K562 (cell line): Measurements from ENCODE around the gene RNASE4. TPM values are rescaled to one million over a fixed set of nuclear protein-coding genes. Genes with fewer than 3 reads are reported as not detected.

Experiments
- ATAC-seq: fragments of 200-7000 bp; cut with Tn5 transposase; 3 replicates; pipeline ENCODE4 v1.9.1; 2020; ENCODE audit warnings: moderate library complexity
- BruUV-seq: library from RNA; stranded (reverse); fragments of 400-500 nt; replicated peaks from 2 replicates; lab custom pipeline; 2021; lab: Mats Ljungman, UMichigan
- CTCF ChIA-PET: fragments of 300-600 bp; formaldehyde crosslinking; extraction: SDS; loops from one replicate; lab custom pipeline; 2021; ENCODE audit warnings: low intra/inter-chr PET ratio; lab: Yijun Ruan, JAX
- POLR2A ChIA-PET: fragments of 300-600, 350-650 bp; sonication (Branson Sonifier 250); formaldehyde crosslinking; extraction: SDS; loops from one replicate; lab custom pipeline; 2021; ENCODE audit warnings: antibody characterized with exemption, inconsistent platforms; lab: Yijun Ruan, JAX
- DNase-seq, 4 experiments: peaks; one replicate each; pipeline versions ENCODE4 v3.0.0 to v3.0.0-alpha.2; 2011 to 2018; ENCODE audit warnings: low spot score in 3 of 4, mixed read lengths in 3 of 4; ENCODE audit errors: extremely low read depth in 1 of 4
- FAIRE-seq: peaks from 2 replicates; lab custom pipeline; 2011; peaks lifted over from hg19 to GRCh38; lab: Jason Lieb, UNC
- H2AFZ ChIP-seq: 2 replicates; pipeline ENCODE4 v1.6.0; 2011; ENCODE audit warnings: low read depth, low read length, control low read depth, inconsistent platforms
- H3K27ac ChIP-seq: fragments of 200-600 bp; 3 replicates; pipeline ENCODE4 v1.8.0; 2011; ENCODE audit warnings: low read depth, mild to moderate bottlenecking, control low read depth, inconsistent platforms, low read length, moderate library complexity, mixed read lengths; ENCODE audit errors: extremely low read depth
- H3K27me3 ChIP-seq, 2 experiments: fragments of 300-600 bp in 1 of 2; 2 replicates in 1 of 2; 3 replicates in 1 of 2; pipeline versions ENCODE4 v1.6.0 to v1.8.0; 2011; ENCODE audit warnings: inconsistent platforms in 2 of 2, low read length in 2 of 2, mild to moderate bottlenecking in 1 of 2, mixed read lengths in 1 of 2, moderate library complexity in 1 of 2; ENCODE audit not compliant: control insufficient read depth in 2 of 2, insufficient read depth in 2 of 2
- H3K36me3 ChIP-seq: fragments of 300-600 bp; 3 replicates; pipeline ENCODE4 v1.8.0; 2011; ENCODE audit warnings: mild to moderate bottlenecking, low read length, inconsistent platforms; ENCODE audit not compliant: control insufficient read depth, insufficient read depth
- H3K4me1 ChIP-seq, 2 experiments: fragments of 200-600 bp in 1 of 2; replicated peaks in 1 of 2; 2 replicates in 1 of 2; 3 replicates in 1 of 2; pipeline versions ENCODE4 v1.5.1 to v1.8.0; 2011; ENCODE audit warnings: inconsistent platforms in 2 of 2, low read length in 2 of 2, mild to moderate bottlenecking in 1 of 2, mixed read lengths in 1 of 2, moderate library complexity in 1 of 2; ENCODE audit not compliant: control insufficient read depth in 2 of 2, insufficient read depth in 2 of 2
- H3K4me2 ChIP-seq: 2 replicates; pipeline ENCODE4 v1.6.1; 2011; ENCODE audit warnings: low read length, control low read depth, inconsistent platforms, mixed read lengths; ENCODE audit not compliant: insufficient read depth
- H3K4me3 ChIP-seq: fragments of 200-600 bp; sonication (generic), shearing (Covaris generic); 2 replicates; pipeline ENCODE4 v1.5.1; 2016; ENCODE audit warnings: control low read depth, inconsistent platforms
- H3K79me2 ChIP-seq: fragments of 200-600 bp; 3 replicates; pipeline ENCODE4 v1.8.0; 2011; ENCODE audit warnings: low read length, inconsistent platforms; ENCODE audit not compliant: control insufficient read depth, insufficient read depth
- H3K9ac ChIP-seq, 2 experiments: 2 replicates each; pipeline versions ENCODE4 v1.6.0 to v1.6.1; 2011; ENCODE audit warnings: low read depth in 2 of 2, low read length in 2 of 2, control low read depth in 1 of 2, inconsistent platforms in 1 of 2, mild to moderate bottlenecking in 1 of 2, mixed read lengths in 1 of 2; ENCODE audit not compliant: insufficient read depth in 1 of 2
- H3K9me1 ChIP-seq: one replicate; pipeline ENCODE4 v1.6.0; 2011; ENCODE audit warnings: inconsistent platforms, mild to moderate bottlenecking, low read length, moderate library complexity; ENCODE audit not compliant: control insufficient read depth, insufficient read depth
- H3K9me3 ChIP-seq: replicated peaks from 2 replicates; pipeline ENCODE4 v1.5.1; 2011; ENCODE audit warnings: low read depth, low read length, inconsistent platforms; ENCODE audit not compliant: control insufficient read depth, insufficient read depth
- H4K20me1 ChIP-seq: replicated peaks from 2 replicates; pipeline ENCODE4 v1.6.1; 2011; ENCODE audit warnings: low read length, inconsistent platforms, mixed read lengths; ENCODE audit not compliant: control insufficient read depth, insufficient read depth
- JUN ChIP-seq, 2 experiments: sonication (generic) in 1 of 2; formaldehyde crosslinking in 1 of 2; IDR thresholded peaks; 2 replicates each; pipeline versions ENCODE4 v1.6.1 to v1.8.0; 2012 to 2022; ENCODE audit warnings: borderline replicate concordance in 2 of 2, mild to moderate bottlenecking in 2 of 2, improper control_type of control experiment in 1 of 2, low read depth in 1 of 2, low read length in 1 of 2, missing genetic modification reagents in 1 of 2
- MCM5 ChIP-seq: fragments of 450-650 bp; IDR thresholded peaks from 2 replicates; pipeline ENCODE4 v1.6.1; 2016; ENCODE audit warnings: low read depth
- MEIS2 ChIP-seq: fragments of 450-650 bp; IDR thresholded peaks from 2 replicates; pipeline ENCODE4 v1.6.1; 2014; ENCODE audit warnings: mild to moderate bottlenecking; ENCODE audit not compliant: partially characterized antibody
- NFYB ChIP-seq: IDR thresholded peaks from 2 replicates; pipeline ENCODE4 v1.6.1; 2011; ENCODE audit warnings: mild to moderate bottlenecking, moderate library complexity; ENCODE audit not compliant: insufficient read length; ENCODE audit errors: extremely low read depth
- PKNOX1 ChIP-seq: fragments of 450-650 bp; IDR thresholded peaks from 2 replicates; pipeline ENCODE4 v1.6.1; 2016
- WGBS: fragments of 100-300 bp; shearing (Covaris generic); methylation state at CpG from one replicate; pipeline ENCODE4 v1.1.6; 2016; ENCODE audit warnings: low coverage, mixed read lengths; ENCODE audit not compliant: insufficient coverage; ENCODE audit errors: missing lambda C conversion rate; 5-methylcytosine and 5-hydroxymethylcytosine counted together
- in situ Hi-C: fragments of 300-500 bp; cut with MboI; formaldehyde crosslinking; loops from 4 replicates; pipeline ENCODE4 v1.15.0; 2018; ENCODE audit warnings: inconsistent platforms, mixed read lengths
- intact Hi-C: fragments of 100-400 bp; cut with micrococcal nuclease; formaldehyde crosslinking; loops from 2 replicates; pipeline ENCODE4 v1.14.2; 2022
- polyA plus RNA-seq, 8 experiments: library from polyadenylated mRNA; depleted of rRNA in 4 of 8; stranded (reverse) in 5 of 8; unstranded in 3 of 8; fragments of >200 nt; fragmentation: Nextera tagmentation in 2 of 8; fragmentation: Illumina TruSeq in 1 of 8; extraction: Ambion mirVana in 2 of 8; extraction: Trizol in 1 of 8; gene quantifications; 2 replicates each; pipeline versions ENCODE4 v1.2.1 to v1.2.3, GENCODE V29; 2011 to 2014; ENCODE audit warnings: inconsistent platforms in 1 of 8, missing spikeins in 1 of 8
- total RNA-seq, 7 experiments: library from RNA; depleted of rRNA in 6 of 7; stranded (reverse); fragments of >200 nt in 6 of 7; fragmentation: Illumina TruSeq in 2 of 7; extraction: Trizol in 2 of 7; gene quantifications; 2 replicates each; pipeline versions ENCODE4 v1.2.1 to v1.2.3, GENCODE V29; 2011 to 2021; ENCODE audit warnings: low replicate concordance in 1 of 7

RNASE4 gene
- total and polyA plus RNA-seq, 9 of the 15 experiments (the other 6 are each of a cell fraction or from before 2014, with no cell fraction given) = 0.09 to 0.22 (median 0.13) TPM; not detected in 2

GRCh38 chr14:20656274-20656673, 28.1 kb upstream of the RNASE4 start:
- ChIA-PET POLR2A (interaction anchor here (0.6 to 1.3 kb wide), 2 partner anchors 26 to 38 kb away, joined by 3 to 5 read pairs; no protein-coding TSS in a partner anchor), CTCF (interaction anchor here (1.8 kb wide), 1 partner anchor 35 kb away, joined by 6 read pairs; no protein-coding TSS in a partner anchor)
- H3K4me3 ChIP-seq = no peak overlapping the region
- no peaks in the 10 kb centered on the region for H3K9me3 ChIP-seq
- FAIRE-seq = no peak
- BruUV-seq = no TSS peak
- no peak overlapping the region for H2AFZ ChIP-seq
- WGBS = 0% methylated on average over 4 of the region's 4 CpGs
- H3K36me3 ChIP-seq = no peaks in the 10 kb centered on the region
- H3K9ac ChIP-seq = no peak overlapping the region
- no peak overlapping the region for H3K27ac ChIP-seq
- no peak for ATAC-seq
- peaks cover 11 to 15% of the 10 kb centered on the region in 2 experiments; a peak in 3 of 5 replicates for H3K4me1 ChIP-seq
- peaks cover 0 to 31% of the 10 kb centered on the region in 2 experiments; a peak in 2 of 5 replicates for H3K27me3 ChIP-seq
- no peaks in the 10 kb centered on the region for H3K79me2 ChIP-seq
- intact Hi-C loops (loop anchor here (5.0 kb wide), 1 partner anchor 36 kb away; no protein-coding TSS in a partner anchor), in situ Hi-C loops (no loop called here)
- H3K4me2 ChIP-seq = no peak overlapping the region
- peak; percentile 59 for TF ChIP-seq PKNOX1
- TF ChIP-seq MEIS2 = peak; percentile 39
- no peak for TF ChIP-seq MCM5
- TF ChIP-seq NFYB = no peak
- TF ChIP-seq JUN (IDR thresholded peaks at IDR 0.05; ENCODE audit: borderline replicate concordance, low read depth, low read length) = no peak
- TF ChIP-seq JUN (CRISPR knock-in tag; IDR thresholded peaks at IDR 0.05; ENCODE audit: borderline replicate concordance) = no peak
- no peak for DNase-seq
- H4K20me1 ChIP-seq = peaks cover 7% of the 10 kb centered on the region; the same call in 1 of the 2 replicates
- no peaks in the 10 kb centered on the region for H3K9me1 ChIP-seq
